HepG2 (cell line): ENCODE measurements around the gene ASTN2. TPM values are rescaled to one million over a fixed set of nuclear protein-coding genes. Genes with fewer than 3 reads are reported as not detected.

Experiments used
- ATAC-seq: fragments of 200-7000 bp; cut with Tn5 transposase; 3 replicates; pipeline ENCODE4 v1.9.1; 2020; ENCODE audit warnings: mild to moderate bottlenecking, moderate library complexity
- BruUV-seq: library from RNA; stranded (reverse); fragments of 400-500 nt; replicated peaks from 2 replicates; lab custom pipeline; 2021; lab: Mats Ljungman, UMichigan
- CTCF ChIA-PET: fragments of 300-600 bp; formaldehyde crosslinking; extraction: SDS; loops from one replicate; lab custom pipeline; 2021; ENCODE audit warnings: low total read pairs, inconsistent platforms, low intra/inter-chr PET ratio; lab: Yijun Ruan, JAX
- POLR2A ChIA-PET: fragments of 350-600 bp; sonication (Branson Sonifier 250); formaldehyde crosslinking; loops from one replicate; lab custom pipeline; 2020; ENCODE audit warnings: antibody characterized with exemption, inconsistent platforms; lab: Yijun Ruan, JAX
- DNase-seq: peaks from one replicate; pipeline ENCODE4 v3.0.0-alpha.2; 2015; ENCODE audit warnings: low spot score
- FAIRE-seq: peaks from 3 replicates; lab custom pipeline; 2011; peaks lifted over from hg19 to GRCh38; lab: Jason Lieb, UNC
- H2AFZ ChIP-seq: one replicate; pipeline ENCODE4 v1.6.1; 2011; ENCODE audit warnings: low read length, inconsistent platforms
- H3K27ac ChIP-seq: fragments of 300-600 bp; 3 replicates; pipeline ENCODE4 v1.8.0; 2011; ENCODE audit warnings: mixed run types, mild to moderate bottlenecking, mixed read lengths, low read length, inconsistent platforms; ENCODE audit not compliant: insufficient read depth; ENCODE audit errors: extremely low read length
- H3K27me3 ChIP-seq, 2 experiments: fragments of 200-600 bp in 1 of 2; 2 replicates in 1 of 2; 3 replicates in 1 of 2; pipeline versions ENCODE4 v1.6.0 to v1.8.0; 2011; ENCODE audit warnings: low read length in 2 of 2, mild to moderate bottlenecking in 2 of 2, moderate library complexity in 2 of 2, inconsistent platforms in 1 of 2; ENCODE audit not compliant: insufficient read depth in 2 of 2, control insufficient read depth in 1 of 2
- H3K36me3 ChIP-seq, 2 experiments: fragments of 200-600 bp in 1 of 2; replicated peaks in 1 of 2; 2 replicates in 1 of 2; 3 replicates in 1 of 2; pipeline versions ENCODE4 v1.5.1 to v1.8.0; 2011; ENCODE audit warnings: low read length in 2 of 2, inconsistent platforms in 1 of 2; ENCODE audit not compliant: insufficient read depth in 2 of 2, control insufficient read depth in 1 of 2
- H3K4me1 ChIP-seq: 2 replicates; pipeline ENCODE4 v1.5.1; 2012; ENCODE audit warnings: low read length, inconsistent platforms; ENCODE audit not compliant: insufficient read depth
- H3K4me2 ChIP-seq: 2 replicates; pipeline ENCODE4 v1.6.0; 2011; ENCODE audit warnings: low read depth, low read length, inconsistent platforms
- H3K4me3 ChIP-seq, 3 experiments: fragments of 200-600 bp in 1 of 3; sonication (generic), shearing (Covaris generic) in 1 of 3; replicated peaks in 1 of 3; 2 replicates each; pipeline ENCODE4 v1.5.1; 2011 to 2016; ENCODE audit warnings: low read length in 3 of 3, inconsistent platforms in 2 of 3, low read depth in 2 of 3, mild to moderate bottlenecking in 2 of 3, control low read depth in 1 of 3, mixed read lengths in 1 of 3; ENCODE audit not compliant: insufficient read depth in 1 of 3
- H3K79me2 ChIP-seq: one replicate; pipeline ENCODE4 v1.6.1; 2011; ENCODE audit warnings: low read length, inconsistent platforms; ENCODE audit not compliant: insufficient read depth
- H3K9ac ChIP-seq: 2 replicates; pipeline ENCODE4 v1.6.0; 2011; ENCODE audit warnings: mild to moderate bottlenecking, low read depth, low read length, inconsistent platforms; ENCODE audit not compliant: insufficient read depth
- H3K9me3 ChIP-seq: 2 replicates; pipeline ENCODE4 v1.5.1; 2012; ENCODE audit warnings: mild to moderate bottlenecking, low read length
- H4K20me1 ChIP-seq: 2 replicates; pipeline ENCODE4 v1.6.0; 2011; ENCODE audit warnings: inconsistent platforms, mild to moderate bottlenecking, low read length, moderate library complexity; ENCODE audit not compliant: insufficient read depth
- HES4 ChIP-seq: sonication (generic); formaldehyde crosslinking; IDR thresholded peaks from 2 replicates; pipeline ENCODE4 v1.9.0; 2021; ENCODE audit warnings: mild to moderate bottlenecking, missing genetic modification reagents, borderline replicate concordance
- MTF2 ChIP-seq: sonication (generic); formaldehyde crosslinking; IDR thresholded peaks from 2 replicates; pipeline ENCODE4 v1.5.0; 2020; ENCODE audit warnings: missing genetic modification reagents, borderline replicate concordance
- RFX3 ChIP-seq: IDR thresholded peaks from 2 replicates; pipeline ENCODE4 v1.6.1; 2016; ENCODE audit warnings: missing biosample characterization, missing genetic modification reagents
- RNF2 ChIP-seq: fragments of 450-650 bp; conservative IDR thresholded peaks from 2 replicates; pipeline ENCODE4 v1.6.1; 2016; ENCODE audit warnings: low read depth
- TARDBP ChIP-seq: sonication (generic); formaldehyde crosslinking; IDR thresholded peaks from 2 replicates; pipeline ENCODE4 v1.8.0; 2022; ENCODE audit warnings: mild to moderate bottlenecking, missing genetic modification reagents
- TOPORS ChIP-seq: sonication (generic); formaldehyde crosslinking; IDR thresholded peaks from 2 replicates; pipeline ENCODE4 v1.8.0; 2023; ENCODE audit warnings: mild to moderate bottlenecking, missing genetic modification reagents
- ZSCAN30 ChIP-seq: sonication (generic); formaldehyde crosslinking; IDR thresholded peaks from 2 replicates; pipeline ENCODE4 v1.5.0; 2020; ENCODE audit warnings: mild to moderate bottlenecking, missing genetic modification reagents
- WGBS: methylation state at CpG from one replicate; pipeline ENCODE4 v1.1.6; 2017; ENCODE audit warnings: low lambda C conversion rate; 5-methylcytosine and 5-hydroxymethylcytosine counted together
- in situ Hi-C: cut with HindIII; loops from 2 replicates; pipeline ENCODE4 v1.10.0; 2017; ENCODE audit warnings: low pct_unique_long_range_greater_than_20kb; ENCODE audit not compliant: extremely low pct_ligation_motif_present
- intact Hi-C: fragments of 100-400 bp; cut with micrococcal nuclease; formaldehyde crosslinking; loops from one replicate; pipeline ENCODE4 v1.10.0; 2022; ENCODE audit not compliant: unreplicated experiment
- polyA plus RNA-seq, 8 experiments: library from polyadenylated mRNA; depleted of rRNA in 3 of 8; stranded (reverse) in 7 of 8; unstranded in 1 of 8; fragments of >200 nt; fragmentation: Illumina TruSeq in 4 of 8; extraction: Trizol in 4 of 8; gene quantifications; 2 replicates each; pipeline versions ENCODE4 v1.2.1 to v1.2.3, GENCODE V29; 2011 to 2016; ENCODE audit warnings: low read depth in 4 of 8, missing spikeins in 1 of 8, mixed read lengths in 1 of 8; ENCODE audit not compliant: insufficient read depth in 1 of 8
- total RNA-seq, 5 experiments: library from RNA; depleted of rRNA; stranded (reverse); fragments of >200 nt; fragmentation: Illumina TruSeq; extraction: Trizol; gene quantifications; 2 replicates each; pipeline ENCODE4 v1.2.3, GENCODE V29; 2016; ENCODE audit warnings: low read depth in 1 of 5
- TF ChIP-seq, protein P1 (sequence below): IDR thresholded peaks from 2 replicates; pipeline ENCODE4 v1.6.1; 2012; ENCODE audit warnings: low read length, improper control_type of control experiment
- TF ChIP-seq, protein P2 (sequence below): sonication (generic); formaldehyde crosslinking; IDR thresholded peaks from 2 replicates; pipeline ENCODE4 v1.4.0; 2020; ENCODE audit warnings: missing genetic modification reagents; ENCODE audit errors: not compliant biosample characterization

ASTN2 gene
- total and polyA plus RNA-seq, 2 of the 13 experiments (the other 11 are each of a cell fraction or from before 2014, with no cell fraction given) = 5.2 to 13.5 TPM

DNA sequence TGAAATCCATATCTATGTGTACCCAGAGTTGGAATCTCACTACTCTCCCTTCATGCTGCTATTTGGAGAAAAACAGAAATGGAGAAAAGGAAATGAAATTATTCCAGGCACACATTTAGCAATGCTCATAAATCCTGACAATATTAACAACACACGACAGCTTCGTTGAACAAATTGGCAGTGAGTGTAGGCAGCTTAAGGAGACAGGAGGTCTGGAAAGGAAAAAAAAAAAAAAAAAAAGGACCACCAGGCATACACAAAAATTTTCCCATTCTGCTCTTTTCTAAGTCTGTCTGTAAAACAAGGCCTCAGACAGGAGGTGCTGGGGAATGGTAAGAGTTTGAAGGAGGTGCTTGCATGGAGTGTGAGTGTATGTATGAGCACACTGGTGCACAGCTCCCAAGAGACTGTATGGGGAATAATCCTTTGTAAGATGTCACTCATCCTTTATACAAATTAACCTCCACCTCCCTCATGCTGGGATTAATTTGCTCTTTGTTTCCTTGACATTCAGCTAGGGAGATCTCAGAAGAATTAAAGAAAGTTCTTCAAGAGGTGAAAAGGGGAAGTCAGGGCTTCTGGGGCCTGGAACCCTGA, 78.9 kb downstream of the ASTN2 start:
- Histone ChIP-seq H3K9ac (no peak overlapping the region), H3K4me1 (no peaks in the 10 kb centered on the region), H2AFZ (no peak overlapping the region), H3K4me2 (no peak overlapping the region), H3K4me3 (no peak overlapping the region), H3K79me2 (no peaks in the 10 kb centered on the region), H4K20me1 (no peaks in the 10 kb centered on the region), H3K27me3 (no peaks in the 10 kb centered on the region), H3K9me3 (no peaks in the 10 kb centered on the region), H3K36me3 (no peaks in the 10 kb centered on the region), H3K27ac (no peak overlapping the region)
- no TSS peak for BruUV-seq
- 6% methylated on average over 2 of the region's 2 CpGs for WGBS
- no peak for ATAC-seq
- FAIRE-seq = no peak
- CTCF ChIA-PET = no interaction called here
- POLR2A ChIA-PET = no interaction called here
- intact Hi-C loops = no loop called here
- in situ Hi-C loops = loop anchor here (10.0 kb wide), 1 partner anchor 59 kb away; no protein-coding TSS in a partner anchor
- TF ChIP-seq MTF2 (CRISPR knock-in tag) (no peak), TARDBP (CRISPR knock-in tag) (no peak), TOPORS (CRISPR knock-in tag) (no peak), HES4 (CRISPR knock-in tag) (no peak), ZSCAN30 (no peak), RFX3 (CRISPR knock-in tag) (no peak), RNF2 (no peak)
- TF ChIP-seq, protein P1, sequence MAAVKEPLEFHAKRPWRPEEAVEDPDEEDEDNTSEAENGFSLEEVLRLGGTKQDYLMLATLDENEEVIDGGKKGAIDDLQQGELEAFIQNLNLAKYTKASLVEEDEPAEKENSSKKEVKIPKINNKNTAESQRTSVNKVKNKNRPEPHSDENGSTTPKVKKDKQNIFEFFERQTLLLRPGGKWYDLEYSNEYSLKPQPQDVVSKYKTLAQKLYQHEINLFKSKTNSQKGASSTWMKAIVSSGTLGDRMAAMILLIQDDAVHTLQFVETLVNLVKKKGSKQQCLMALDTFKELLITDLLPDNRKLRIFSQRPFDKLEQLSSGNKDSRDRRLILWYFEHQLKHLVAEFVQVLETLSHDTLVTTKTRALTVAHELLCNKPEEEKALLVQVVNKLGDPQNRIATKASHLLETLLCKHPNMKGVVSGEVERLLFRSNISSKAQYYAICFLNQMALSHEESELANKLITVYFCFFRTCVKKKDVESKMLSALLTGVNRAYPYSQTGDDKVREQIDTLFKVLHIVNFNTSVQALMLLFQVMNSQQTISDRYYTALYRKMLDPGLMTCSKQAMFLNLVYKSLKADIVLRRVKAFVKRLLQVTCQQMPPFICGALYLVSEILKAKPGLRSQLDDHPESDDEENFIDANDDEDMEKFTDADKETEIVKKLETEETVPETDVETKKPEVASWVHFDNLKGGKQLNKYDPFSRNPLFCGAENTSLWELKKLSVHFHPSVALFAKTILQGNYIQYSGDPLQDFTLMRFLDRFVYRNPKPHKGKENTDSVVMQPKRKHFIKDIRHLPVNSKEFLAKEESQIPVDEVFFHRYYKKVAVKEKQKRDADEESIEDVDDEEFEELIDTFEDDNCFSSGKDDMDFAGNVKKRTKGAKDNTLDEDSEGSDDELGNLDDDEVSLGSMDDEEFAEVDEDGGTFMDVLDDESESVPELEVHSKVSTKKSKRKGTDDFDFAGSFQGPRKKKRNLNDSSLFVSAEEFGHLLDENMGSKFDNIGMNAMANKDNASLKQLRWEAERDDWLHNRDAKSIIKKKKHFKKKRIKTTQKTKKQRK = no peak
- TF ChIP-seq, protein P2, sequence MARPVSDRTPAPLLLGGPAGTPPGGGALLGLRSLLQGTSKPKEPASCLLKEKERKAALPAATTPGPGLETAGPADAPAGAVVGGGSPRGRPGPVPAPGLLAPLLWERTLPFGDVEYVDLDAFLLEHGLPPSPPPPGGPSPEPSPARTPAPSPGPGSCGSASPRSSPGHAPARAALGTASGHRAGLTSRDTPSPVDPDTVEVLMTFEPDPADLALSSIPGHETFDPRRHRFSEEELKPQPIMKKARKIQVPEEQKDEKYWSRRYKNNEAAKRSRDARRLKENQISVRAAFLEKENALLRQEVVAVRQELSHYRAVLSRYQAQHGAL = no peak
- no peak for DNase-seq
